HG03039 (cell line): ENCODE results near the gene TSHZ2.
"Not testable (repeated sequence)": the region's sequence is repeated elsewhere in the genome, so short reads cannot be mapped to it uniquely, and the experiment has no call there.

ENCODE experiments used
- ATAC-seq: cut with Tn5 transposase; IDR thresholded peaks from one replicate; pipeline ENCODE4 v1.9.1; 2021; ENCODE audit warnings: mild to moderate bottlenecking, moderate library complexity; ENCODE audit not compliant: unreplicated experiment

TSHZ2 gene

GRCh38 chr20:53298260-53298659 lies 326.1 kb downstream of the TSHZ2 start:
- no peak for ATAC-seq

DNA sequence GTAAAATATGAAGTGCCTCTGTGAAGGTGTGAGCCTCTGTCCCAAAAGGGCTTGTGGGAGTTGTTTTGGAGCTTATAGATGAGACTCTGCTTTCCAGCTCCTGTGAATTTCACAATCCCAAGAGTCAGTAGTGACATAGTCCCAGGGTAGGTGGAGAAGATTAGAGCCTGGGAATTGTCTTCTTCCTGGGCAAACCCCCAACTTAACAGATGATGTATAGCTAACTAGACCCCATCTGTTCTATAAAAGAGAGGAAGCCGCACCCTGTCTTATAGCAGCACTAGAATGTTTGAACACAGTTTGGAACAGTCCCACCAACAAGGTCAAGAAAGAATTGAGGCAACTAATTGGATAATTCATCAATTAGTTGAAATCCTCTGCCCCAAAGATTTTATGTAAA lies 326.8 kb downstream of the TSHZ2 start:
- ATAC-seq: no peak

- no peak for ATAC-seq
Observed at GRCh38 chr20:53299831-53300230, 327.7 kb downstream of the TSHZ2 start.

- ATAC-seq: no peak
Observed at GRCh38 chr20:53301869-53302268, 329.7 kb downstream of the TSHZ2 start.

DNA sequence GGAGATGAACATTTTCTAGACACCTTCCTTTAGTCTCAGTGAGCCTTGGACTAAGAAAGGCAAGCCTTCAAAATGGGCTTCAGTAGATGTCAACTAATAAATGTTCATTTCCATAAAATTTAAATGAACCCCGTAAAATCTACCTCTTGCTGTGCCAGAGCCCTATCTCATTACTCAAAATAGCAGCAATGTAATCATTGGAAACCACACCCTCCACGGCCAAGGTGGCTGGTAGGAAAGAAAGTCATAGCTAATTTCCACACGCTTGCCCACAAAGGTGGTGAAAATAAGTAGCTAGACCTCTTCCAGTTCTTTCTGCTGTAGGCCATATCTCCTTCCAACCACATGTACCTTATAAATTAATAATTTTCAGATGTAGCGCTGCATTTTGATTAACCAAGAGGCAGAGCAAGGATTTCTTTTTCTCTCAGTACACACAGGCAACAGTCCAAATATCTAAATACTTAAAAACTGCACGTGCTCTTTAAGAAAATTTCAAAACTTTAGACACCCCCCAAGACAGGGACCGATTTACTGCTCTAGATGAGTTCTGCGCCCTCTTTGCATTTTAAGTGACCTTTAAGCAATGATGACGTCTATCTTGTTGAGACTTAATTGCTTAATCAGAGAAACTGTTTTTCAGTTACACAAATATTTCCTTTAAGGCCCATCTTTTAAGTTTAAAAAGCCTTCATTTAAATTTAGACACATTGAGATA lies 330.7 kb downstream of the TSHZ2 start:
- ATAC-seq: no peak

DNA sequence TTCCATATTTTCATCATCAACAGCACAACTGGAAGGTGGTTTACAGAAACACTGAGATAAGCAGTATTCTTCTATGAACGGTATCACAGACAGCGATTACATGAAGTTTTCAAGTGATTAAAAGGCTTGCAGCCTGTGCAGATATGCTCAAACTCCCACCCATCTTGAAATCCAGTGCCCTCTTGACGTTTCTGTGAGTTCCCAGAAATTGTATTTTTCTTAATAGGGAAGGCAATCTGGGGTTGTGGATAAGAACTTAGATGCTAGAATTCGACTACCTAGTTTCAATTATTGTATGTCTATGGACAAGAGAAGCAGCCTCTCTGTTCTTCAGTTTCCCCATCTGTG lies 331.2 kb downstream of the TSHZ2 start:
- no peak for ATAC-seq

DNA sequence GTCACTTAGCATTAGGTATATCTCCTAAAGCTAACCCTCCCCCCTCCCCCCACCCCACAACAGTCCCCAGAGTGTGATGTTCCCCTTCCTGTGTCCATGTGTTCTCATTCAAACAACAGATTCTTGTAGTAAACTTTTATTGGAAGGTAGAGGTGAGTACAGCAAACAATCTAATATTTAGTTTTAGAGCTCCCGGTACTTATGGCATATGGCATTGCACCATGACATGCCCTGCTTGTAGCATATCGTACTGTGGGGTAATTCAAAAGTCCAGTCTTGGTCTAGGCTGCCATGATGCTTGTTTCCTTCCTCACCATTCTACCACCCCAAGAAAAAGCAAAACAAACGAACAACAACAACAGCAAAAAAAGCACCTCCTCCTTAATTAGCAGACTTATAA lies 332.0 kb downstream of the TSHZ2 start:
- no peak for ATAC-seq

DNA sequence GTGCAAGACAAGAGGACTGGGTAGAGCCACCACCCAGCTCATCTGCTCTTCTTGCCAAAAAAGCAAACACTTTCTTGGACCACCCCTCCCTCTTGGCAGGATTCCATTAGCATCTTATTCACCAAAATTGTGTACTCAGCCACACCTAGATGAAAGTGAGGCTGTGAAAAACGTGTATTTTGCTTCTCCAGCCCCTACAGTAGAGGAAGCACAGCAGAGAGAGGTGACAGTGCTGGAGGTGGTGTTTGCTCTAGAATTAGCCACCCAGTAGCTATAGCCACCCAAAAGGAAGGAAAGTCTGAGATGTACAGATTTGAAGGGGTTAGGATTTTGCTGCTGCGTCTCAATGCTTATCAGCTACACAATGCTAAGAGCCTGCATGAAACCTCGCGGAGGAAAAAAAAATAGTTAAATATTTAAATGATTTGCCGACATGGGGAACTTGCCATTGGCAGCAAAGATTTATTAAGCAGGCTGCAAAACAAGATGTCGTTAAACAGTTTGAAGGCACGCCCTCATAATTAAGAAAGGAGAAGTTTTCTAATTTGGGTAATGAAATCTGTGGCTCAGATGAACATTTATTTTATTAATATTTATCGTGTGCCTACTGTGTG lies 334.1 kb downstream of the TSHZ2 start:
- no peak for ATAC-seq

GRCh38 chr20:53307964-53308597 lies 335.9 kb downstream of the TSHZ2 start:
- no peak for ATAC-seq

- no peak for ATAC-seq
Observed at GRCh38 chr20:53309515-53309914, 337.4 kb downstream of the TSHZ2 start.

DNA sequence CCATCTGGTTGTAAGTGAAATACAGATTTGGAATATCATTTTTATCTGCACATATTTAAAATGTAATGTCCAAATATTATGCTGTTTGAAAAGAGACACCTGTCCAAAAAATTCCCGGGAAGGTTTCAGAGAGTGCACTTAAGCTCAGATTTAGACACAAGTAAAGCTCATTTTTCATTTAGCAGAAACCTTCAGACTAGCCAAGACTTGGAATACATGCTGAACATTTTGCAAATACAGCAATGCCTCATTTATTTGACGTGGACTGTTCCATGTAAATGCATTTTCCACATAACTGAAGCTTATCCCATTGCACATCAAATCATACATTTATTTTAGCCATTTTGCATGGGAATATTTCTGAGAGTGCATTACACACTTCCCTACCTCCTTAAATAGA lies 340.8 kb downstream of the TSHZ2 start:
- ATAC-seq: no peak

- ATAC-seq: no peak
Observed at GRCh38 chr20:53316206-53316937, 344.2 kb downstream of the TSHZ2 start.

DNA sequence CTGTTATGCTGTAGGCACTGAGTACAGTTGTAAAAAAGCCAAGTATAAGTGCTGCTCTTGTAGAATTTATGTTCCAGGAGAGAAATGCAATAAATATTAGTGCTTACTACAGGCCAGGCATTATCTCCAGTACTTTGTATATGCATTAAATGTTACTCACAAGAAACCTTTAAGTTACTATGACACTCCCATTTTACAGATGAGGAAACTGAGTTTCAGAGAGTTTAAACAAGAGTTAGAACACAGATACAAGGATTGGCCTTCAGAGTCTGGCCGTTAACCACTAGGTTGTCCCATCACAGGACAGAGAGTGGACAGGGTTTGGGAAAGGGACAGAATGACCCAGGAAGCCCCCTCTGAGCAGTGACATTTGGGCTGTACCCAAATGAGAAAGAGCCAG lies 347.0 kb downstream of the TSHZ2 start:
- no peak for ATAC-seq

GRCh38 chr20:53319716-53320115 lies 347.6 kb downstream of the TSHZ2 start:
- no peak for ATAC-seq

- no peak for ATAC-seq
Observed at GRCh38 chr20:53320701-53321100, 348.5 kb downstream of the TSHZ2 start.

DNA sequence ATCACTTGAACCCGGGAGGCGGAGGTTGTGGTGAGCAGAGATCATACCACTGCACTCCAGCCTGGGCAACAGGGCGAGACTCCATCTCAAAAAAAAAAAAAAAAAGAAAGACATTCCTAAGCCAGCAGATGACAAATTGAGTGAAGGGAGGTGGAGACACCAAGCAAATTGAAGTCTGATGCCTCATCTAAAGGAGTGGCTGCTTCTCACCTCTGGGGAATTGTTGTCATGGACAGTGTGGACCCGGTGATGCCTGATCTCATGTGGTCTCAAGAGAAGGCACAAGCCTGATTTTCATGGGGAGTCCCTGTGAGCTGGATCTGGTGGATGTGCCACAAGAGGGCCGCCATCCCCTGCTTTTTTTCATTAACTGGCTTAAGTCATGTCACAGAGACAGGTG lies 349.4 kb downstream of the TSHZ2 start:
- ATAC-seq: no peak

DNA sequence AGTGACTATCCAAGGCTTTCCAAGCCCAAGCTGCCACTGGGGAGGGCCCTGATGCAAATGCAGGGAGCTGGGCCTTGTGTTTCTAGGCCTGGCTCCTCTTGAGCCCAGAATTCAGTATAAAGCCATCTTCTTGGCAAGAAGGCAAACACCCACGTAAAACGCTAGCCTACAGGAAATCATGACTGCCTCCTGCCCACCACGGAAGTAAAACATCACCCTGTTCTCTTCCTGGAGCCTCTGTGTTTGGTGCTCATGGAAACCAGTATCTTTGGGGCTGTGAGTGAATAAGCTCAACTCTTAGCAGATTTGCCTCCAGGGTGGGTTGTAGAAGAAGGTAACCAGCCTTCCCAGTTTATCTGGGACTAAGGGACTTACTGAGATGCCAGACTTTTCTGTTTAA lies 350.5 kb downstream of the TSHZ2 start:
- ATAC-seq: no peak

DNA sequence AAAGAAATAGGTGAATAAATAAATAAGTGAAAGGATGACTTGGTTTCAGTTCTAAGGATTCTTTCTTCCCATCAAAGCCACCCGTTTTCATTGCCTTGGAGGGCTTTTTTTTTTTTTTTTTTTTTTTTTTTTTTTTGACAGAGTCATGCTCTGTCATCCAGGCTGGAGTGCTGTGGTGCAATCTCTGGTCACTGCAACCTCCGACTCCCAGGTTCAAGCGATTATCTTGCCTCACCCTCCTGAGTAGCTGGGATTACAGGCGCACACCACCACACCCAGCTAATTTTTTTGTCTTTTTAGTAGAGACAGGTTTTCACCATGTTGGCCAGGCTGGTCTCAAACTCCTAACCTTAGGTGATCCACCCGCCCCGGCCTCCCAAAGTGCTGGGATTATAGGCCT lies 351.3 kb downstream of the TSHZ2 start:
- ATAC-seq: not testable (repeated sequence)

DNA sequence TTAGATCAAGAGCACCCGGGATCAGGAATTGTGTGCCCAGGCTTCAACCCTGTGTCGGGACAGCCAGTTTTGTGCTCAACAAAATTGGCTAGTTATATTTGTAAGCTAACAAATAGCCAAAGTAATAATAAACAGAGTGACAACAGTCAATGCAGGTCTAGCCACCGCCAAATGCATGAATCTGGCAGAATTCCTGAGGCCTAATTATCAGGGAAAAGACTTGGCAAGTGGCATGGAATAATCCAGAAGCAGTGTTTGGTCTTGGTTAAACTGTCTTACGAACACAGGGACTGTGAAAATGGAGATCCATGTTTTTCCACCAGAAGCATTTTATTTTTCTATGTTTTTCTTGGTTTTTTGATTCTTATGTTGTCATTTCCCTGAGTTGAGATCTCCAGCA lies 352.7 kb downstream of the TSHZ2 start:
- no peak for ATAC-seq

DNA sequence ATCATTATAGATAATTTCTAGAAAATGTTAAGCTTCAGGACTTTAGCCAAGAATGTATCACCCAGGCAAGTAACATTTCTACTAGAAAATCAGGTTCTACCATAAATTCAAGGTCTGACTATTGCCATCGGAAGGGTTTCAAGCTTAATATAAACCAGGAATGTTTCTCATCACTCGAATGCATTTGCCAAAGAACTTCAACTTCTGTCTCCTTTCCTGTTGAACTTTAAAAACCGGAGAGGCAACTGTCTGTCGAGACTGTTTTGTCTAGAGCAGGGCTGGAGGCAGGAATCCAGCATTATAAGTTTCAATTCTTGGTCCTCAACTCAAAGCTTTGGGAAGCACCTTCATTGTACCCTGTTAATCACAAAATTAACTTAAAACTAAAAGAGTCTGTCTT lies 356.8 kb downstream of the TSHZ2 start:
- no peak for ATAC-seq

DNA sequence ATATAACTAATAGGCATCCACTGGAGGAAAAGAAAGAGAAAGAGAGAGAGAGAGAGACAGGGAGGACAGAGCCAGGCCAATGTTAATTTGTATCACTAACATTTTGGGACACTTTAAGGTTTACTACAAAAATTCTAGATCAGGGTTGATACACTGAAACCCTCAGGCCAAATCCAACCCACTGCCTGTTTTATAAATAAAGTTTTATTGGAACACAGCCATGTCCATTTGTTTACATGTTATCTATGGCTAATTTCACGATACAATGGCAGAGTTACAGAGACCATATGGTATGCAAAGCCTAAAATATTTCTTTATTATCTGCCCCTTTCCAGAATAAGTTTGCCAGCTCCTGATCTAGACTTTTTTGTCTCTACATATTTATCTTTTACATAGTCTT lies 357.6 kb downstream of the TSHZ2 start:
- ATAC-seq: no peak

- no peak for ATAC-seq
Observed at GRCh38 chr20:53330601-53331140, 358.5 kb downstream of the TSHZ2 start.
